Measurements from ENCODE around the gene RAF1.
"Not testable (repeated sequence)": the region's sequence is repeated elsewhere in the genome, so short reads cannot be mapped to it uniquely, and the experiment has no call there.

RAF1 gene

DNA sequence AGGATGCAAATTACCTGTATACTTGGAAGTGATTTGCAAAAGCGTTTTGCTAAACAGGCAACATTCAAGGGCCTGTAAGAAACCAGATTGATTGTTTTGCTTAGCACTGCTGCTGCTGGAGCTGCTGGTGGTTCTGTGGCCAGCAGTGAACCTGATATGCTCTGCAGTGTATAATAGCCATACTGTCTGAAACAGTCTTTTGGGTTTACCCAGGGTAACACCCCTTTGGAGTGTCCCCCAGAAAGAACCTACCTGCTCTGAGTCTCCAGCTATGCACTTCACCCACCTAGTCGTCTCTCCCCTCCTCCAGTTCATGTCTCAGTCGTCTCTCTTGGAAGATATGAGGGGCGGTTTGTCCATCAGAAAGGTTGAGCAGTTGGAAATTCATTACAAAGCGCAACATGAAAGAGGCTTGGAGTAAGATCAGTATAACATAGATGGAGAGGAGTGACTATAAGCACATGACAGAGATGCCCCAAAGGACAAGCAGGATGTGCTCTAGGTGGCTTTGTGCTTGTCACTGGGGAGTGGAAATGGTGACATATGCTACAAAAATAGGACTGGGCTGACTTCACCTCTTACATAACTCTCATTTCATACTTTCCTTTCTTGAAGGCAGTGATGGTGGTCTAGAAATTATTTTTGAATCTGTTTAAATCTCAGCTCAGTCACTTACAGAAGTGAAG lies 103.3 kb downstream of the RAF1 start:
- DNase-seq (ENCODE audit: low read depth in 3 of 3) = no peak

DNA sequence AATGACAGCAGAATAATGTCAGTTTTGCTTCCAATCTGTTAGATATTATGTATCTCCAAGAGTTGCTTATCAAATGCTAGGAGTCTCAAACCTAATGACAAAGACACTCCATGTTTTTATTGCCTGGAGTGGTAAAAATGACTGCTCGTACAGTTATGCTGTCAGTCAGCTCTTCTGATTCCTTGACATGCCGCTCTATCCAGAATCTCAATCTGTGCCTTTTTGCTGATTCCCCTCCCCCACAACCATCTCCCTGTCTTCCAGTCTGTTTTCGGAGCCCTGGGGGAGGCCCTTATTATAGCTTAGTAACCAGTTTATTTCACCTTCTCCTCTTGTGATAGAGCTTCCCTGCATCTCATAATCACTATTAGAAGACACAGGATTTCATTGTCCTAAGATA lies 104.4 kb downstream of the RAF1 start:
- DNase-seq (ENCODE audit: low read depth in 3 of 3) = no peak

DNA sequence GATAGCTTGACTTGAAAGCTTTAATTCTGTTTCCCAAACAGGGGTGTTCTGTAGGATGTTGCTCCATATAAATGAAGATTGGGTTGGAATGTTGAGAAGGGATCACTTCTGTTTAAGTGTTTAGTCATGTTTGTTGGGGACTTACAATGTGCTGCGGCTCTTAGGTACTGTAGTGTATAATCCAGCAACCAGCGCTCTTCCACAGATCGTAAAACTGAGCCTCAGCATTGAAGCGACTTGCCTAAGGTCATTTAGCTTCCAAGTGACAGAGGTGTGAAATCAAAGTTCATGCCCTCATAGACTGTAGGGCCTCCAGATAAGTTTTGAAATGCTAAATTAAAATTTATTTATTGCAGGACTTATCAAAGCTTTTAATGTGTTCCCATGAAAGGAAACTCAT lies 105.2 kb downstream of the RAF1 start:
- no peak for DNase-seq (ENCODE audit: low read depth in 3 of 3)

DNA sequence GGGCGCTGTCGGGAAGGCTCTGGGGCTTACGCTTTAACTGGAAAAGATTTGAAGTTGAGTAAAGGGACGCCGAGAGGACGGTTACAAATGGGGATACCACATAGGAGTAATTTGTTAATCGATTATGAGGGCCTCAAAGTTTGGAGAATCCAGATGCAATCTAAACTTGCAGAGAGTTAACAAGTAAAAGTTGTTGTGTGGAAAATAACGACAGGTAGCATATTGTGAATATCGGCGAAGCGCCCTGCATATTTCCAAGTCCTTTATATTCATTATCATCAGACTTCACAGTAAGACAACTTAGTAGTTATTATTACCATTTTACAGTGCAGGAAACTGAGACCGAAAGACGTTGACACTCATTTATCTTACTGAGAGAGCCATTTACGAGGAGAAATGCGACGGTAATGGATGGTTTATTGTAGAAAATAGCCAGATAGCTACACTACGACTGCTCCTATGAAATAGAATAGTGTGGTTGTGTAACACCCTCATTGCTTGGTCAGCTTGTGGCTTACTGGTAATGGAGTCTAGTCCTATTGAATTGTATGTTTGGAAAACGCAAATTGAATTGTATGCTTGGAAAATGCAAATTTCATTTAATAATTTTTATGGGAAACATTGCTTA lies 106.3 kb downstream of the RAF1 start:
- DNase-seq (ENCODE audit: low read depth in 3 of 3) = no peak

DNA sequence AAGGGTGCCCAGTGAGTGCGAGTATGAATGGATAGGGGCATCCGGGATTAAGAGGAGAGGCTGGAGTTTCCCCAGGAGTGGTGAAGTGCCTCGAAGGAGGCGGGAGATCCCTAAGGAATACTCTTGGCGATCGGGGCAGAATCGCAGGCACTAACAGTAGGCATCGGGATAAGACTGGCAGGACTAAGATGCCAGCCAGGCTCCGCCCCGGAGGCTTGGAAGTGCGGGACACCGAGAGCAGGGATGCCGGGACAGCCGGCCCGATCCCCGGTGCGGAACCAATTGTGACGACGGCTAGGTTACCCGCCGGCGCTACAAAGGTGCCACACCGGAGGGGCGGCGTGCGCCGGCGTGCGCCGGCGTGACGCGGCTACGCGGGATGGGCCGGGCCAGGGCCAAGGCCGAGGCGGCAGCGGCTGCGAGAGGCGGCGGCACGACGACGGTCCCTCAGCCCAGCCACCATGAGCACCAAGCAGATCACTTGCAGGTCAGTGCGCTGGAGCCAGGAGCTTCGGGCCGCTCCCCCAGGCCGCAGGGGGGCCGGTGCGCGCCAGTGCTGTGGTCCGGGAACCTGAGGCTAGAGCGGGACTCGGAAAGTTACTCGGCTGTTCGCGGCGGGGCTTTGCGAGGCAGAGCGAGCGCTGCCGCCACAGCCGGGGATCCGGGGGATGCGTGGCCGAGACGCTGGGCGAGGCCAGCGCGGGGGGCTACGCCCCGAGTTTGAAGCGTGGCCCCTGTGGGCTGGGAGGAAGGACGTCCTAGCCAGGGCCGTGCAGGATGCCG lies 107.0 kb downstream of the RAF1 start, which contains the start of gene MKRN2:
TSS of gene MKRN2 (plus strand) at position 398 of the 783 bp plus-strand sequence. CDS start at position 462, 64 bp downstream.
- peak; percentile 68 to 74 (median 72) for DNase-seq (ENCODE audit: low read depth in 3 of 3)

DNA sequence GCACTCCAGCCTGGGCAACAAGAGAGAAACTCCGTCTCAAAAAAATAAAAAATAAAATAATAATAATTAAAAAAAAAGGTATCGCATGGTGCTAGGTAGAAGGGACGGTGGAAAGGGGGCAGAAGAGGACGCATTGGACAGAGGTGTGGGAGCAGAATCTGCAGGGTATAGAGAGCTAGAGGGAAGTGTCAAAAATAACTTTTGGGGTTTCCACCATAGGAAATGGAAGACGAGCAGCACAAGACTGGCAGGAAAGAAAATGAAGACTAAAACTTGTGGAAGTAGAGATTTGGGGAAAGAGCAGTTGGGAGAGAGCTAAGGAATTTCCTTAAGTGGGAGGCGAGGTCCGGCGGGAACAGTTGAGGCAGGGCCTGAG lies 107.6 kb downstream of the RAF1 start:
- no peak for DNase-seq (ENCODE audit: low read depth in 3 of 3)

DNA sequence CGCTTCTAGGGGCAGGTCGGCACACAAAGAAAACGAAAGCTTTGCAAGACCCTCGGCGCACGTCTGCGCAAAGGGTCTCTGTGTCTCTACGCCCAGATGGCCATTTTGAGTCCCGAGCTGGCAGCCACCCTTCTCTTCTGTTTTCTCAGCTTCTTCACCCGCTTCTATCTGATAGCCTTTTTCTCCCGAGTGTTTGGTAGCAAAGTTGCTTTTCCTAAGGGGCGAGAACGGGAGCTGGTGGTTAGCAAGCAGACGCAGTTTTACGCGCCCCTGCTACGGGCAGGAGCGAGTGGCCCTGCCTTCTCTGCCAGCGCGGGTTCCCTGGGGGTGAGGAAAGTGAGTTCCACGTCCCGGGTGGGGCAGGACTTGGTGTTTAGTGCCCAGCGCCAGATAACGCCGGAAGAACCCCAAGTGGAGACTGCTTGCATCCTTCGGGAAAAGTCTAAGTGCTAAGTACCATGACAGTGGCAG lies 110.0 kb downstream of the RAF1 start:
- no peak for DNase-seq (ENCODE audit: low read depth in 3 of 3)

DNA sequence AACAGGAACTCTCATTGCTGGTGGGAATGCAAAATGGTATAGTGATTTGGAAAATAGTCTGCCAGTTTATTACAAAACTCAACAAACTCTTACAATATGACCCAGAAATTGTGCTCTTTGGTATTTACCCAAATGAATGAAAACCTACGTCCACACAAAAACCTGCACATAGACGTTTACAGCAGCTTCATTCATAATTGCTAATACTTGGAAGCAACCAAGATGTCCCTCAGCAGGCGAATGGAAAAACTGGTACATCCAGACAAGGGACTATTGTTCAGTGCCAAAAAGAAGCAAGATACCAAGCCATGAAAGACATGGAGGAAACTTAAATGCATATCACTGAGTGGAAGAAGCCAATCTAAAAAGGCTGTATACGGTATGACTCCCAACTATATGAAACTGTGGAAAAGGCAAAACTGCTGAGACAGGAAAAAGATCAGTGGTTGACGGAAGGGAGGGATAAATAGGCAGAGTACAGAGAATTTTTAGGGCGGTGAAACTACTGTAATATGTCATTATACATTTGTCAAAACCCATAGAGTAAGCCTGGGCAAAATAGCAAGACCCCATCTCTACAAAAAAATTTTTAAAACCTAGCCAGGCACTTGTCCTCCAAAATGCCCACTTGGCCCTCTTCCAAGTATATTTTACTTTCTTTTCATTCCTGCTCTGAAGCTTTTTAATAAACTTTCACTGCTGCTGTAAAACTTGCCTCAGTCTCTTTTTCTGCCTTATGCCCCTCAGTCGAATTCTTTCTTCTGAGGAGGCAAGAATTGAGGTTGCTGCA lies 113.8 kb downstream of the RAF1 start:
- no peak for DNase-seq (ENCODE audit: low read depth in 3 of 3)

DNA sequence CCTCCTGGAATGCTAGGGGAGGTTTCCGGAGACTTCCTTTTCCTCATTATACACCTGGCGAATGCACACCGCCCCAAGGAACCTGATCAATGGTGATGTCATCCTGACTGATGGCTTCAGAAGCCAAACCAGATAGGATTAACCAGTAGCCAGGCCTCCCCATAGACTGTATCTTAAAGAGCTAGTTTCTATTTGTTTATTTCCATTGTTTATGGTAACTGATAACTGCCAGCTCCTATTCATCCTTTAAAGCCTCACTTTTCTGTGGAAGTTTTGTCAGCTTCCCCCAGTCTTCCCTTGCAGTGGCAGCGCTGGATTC lies 118.5 kb downstream of the RAF1 start, which contains the start of gene MKRN2OS:
TSS of gene MKRN2OS (minus strand) at position 27 of the 319 bp plus-strand sequence. CDS start 35 bp downstream, outside the sequence.
- no peak for DNase-seq (ENCODE audit: low read depth in 3 of 3)

DNA sequence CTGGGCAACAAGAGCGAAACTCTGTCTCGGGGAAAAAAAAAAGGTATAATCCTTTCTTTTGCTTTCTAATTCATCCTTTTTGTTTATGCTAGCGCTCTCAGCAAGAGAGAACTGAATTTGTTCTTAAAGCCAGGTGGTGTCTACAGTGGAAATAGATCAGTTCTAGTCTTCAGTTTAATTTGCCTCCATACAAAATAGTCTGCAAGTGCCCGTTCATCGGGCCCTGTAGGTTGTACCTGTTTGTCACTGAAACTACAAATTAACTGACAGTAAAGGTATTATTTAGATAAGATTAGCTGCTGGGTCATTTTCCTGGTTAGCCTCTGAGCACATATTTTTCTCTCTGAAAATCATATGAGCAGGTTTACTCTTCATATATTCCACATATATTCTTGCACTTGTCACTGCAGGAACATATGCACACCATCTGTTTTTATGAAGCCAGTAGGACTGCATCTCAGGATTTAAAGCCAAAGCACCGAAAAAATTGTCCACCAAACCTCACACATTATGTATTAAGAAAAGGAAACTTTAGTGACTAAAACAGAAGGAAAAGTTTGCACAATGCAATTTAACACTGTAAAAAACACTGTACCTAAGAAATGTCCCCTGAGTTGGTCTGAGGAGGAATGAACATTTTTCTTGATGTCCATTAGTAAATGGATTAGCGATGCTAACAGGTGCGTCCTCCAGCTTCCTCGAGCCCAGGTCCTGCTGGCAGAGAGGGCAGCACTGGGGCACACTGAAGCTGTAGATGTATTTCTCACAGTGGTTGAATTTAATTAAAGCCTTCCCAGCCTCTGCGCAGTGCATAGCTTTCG lies 119.1 kb downstream of the RAF1 start:
- no peak for DNase-seq (ENCODE audit: low read depth in 3 of 3)

DNA sequence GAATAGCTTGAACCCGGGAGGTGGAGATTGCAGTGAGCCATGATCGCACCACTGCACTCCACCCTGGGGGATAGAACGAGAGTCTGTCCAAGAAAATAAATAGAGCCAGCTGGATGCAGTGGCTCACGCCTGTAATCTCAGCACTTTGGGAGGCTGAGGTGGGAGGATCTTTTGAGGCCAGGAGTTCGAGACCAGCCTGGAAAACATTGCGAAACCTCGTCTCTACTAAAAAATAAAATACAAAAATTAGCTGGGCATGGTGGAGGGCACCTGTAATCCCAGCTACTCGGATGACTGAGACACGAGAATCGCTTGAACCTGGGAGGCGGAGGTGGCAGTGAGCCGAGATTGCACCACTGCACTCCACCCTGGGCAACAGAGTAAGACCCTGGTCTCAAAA lies 120.4 kb downstream of the RAF1 start:
- DNase-seq (ENCODE audit: low read depth in 3 of 3) = not testable (repeated sequence)

DNA sequence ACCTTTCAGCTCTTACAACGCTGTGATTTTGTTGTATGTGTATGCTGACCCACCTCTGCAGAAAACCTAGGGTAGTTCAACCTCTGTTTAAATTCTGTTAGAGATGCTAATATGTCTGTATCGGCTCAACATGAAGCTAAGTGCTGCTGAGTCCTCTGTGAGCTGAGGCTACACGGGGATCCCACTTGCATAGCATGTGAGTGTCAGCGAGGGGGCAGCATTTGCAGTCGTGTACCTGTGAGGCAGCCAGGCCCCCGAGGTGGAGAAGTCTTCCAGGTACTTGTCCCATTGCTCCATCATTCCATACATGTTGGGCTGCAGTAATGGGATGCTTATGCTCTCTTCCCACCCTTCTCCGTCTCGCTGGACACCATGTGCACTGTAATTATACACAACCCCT lies 122.3 kb downstream of the RAF1 start:
- DNase-seq (ENCODE audit: low read depth in 3 of 3) = no peak

DNA sequence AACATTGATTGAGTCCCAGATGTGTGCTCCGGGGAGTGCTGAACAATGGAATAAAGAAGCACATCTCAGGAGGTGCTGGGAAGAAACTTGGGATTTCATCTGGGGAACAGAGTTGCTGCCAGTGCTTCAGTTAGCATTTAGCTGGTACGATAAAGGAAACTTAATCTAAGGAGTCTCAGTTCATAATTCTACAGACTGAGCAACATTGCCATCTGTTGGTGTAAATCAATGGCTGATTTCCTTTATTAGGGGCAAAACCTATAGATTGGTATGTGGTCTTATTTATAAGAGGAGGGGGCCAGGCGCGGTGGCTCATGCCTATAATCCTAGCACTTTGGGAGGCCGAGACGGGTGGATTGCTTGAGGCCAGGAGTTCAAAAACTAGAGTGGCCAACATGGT lies 127.5 kb downstream of the RAF1 start:
- DNase-seq (ENCODE audit: low read depth in 3 of 3) = no peak

Data from stimulated activated CD4-positive, alpha-beta T cell treated with anti-CD3 and anti-CD28 coated beads, TNF-alpha, amount 100 ng/mL, for 4 hours (primary cell).